A673 (cell line): ENCODE results near the gene SMOC2. TPM values are rescaled to one million over a fixed set of nuclear protein-coding genes. Genes with fewer than 3 reads are reported as not detected.
"Not testable (repeated sequence)": the region's sequence is repeated elsewhere in the genome, so short reads cannot be mapped to it uniquely, and the experiment has no call there.

Experiments used
- BruUV-seq: library from RNA; stranded (reverse); fragments of 400-500 nt; replicated peaks from 2 replicates; lab custom pipeline; 2021; lab: Mats Ljungman, UMichigan
- CTCF ChIA-PET: fragments of 300-600 bp; sonication (Branson Sonifier 250); formaldehyde crosslinking; loops from one replicate; lab custom pipeline; 2022; ENCODE audit warnings: antibody characterized with exemption; lab: Charles Lee
- POLR2A ChIA-PET: fragments of 300-600 bp; sonication (Branson Sonifier 250); formaldehyde crosslinking; loops from one replicate; lab custom pipeline; 2022; ENCODE audit warnings: antibody characterized with exemption; ENCODE audit not compliant: low non-redundant PET; lab: Charles Lee
- DNase-seq: peaks from one replicate; pipeline ENCODE4 v3.0.0-alpha.2; 2015; ENCODE audit warnings: low spot score
- H3K27ac ChIP-seq: fragments of 200-600 bp; sonication (generic); 2 replicates; pipeline ENCODE4 v1.5.1; 2016; ENCODE audit warnings: mixed run types, low read depth, mild to moderate bottlenecking, mixed read lengths, antibody characterized with exemption, low read length; ENCODE audit not compliant: poor library complexity, severe bottlenecking
- H3K27me3 ChIP-seq: fragments of 200-600 bp; sonication (generic); replicated peaks from 2 replicates; pipeline ENCODE4 v1.6.1; 2017; ENCODE audit warnings: mixed run types, low read depth, mild to moderate bottlenecking, mixed read lengths, antibody characterized with exemption, low read length; ENCODE audit not compliant: insufficient read depth, poor library complexity
- H3K36me3 ChIP-seq: fragments of 200-600 bp; sonication (generic); 2 replicates; pipeline ENCODE4 v1.6.1; 2016; ENCODE audit warnings: mixed run types, mild to moderate bottlenecking, mixed read lengths, antibody characterized with exemption, low read length; ENCODE audit not compliant: insufficient read depth, poor library complexity, severe bottlenecking
- H3K4me1 ChIP-seq: fragments of 200-600 bp; sonication (generic); 2 replicates; pipeline ENCODE4 v1.6.1; 2017; ENCODE audit warnings: mixed run types, mild to moderate bottlenecking, mixed read lengths, antibody characterized with exemption, low read length; ENCODE audit not compliant: insufficient read depth, poor library complexity, severe bottlenecking
- H3K4me3 ChIP-seq: fragments of 200-600 bp; sonication (generic); 2 replicates; pipeline ENCODE4 v1.5.1; 2016; ENCODE audit warnings: low read depth, mixed run types, mild to moderate bottlenecking, mixed read lengths, low read length; ENCODE audit not compliant: poor library complexity, severe bottlenecking
- H3K9me3 ChIP-seq: fragments of 200-600 bp; sonication (generic); 2 replicates; pipeline ENCODE4 v1.6.1; 2016; ENCODE audit warnings: mixed run types, low read depth, mild to moderate bottlenecking, mixed read lengths, antibody characterized with exemption, low read length; ENCODE audit not compliant: poor library complexity, severe bottlenecking
- EZH2 ChIP-seq: fragments of 200-600 bp; sonication (generic); IDR thresholded peaks from 2 replicates; pipeline ENCODE4 v1.6.1; 2017; ENCODE audit warnings: borderline replicate concordance, low read depth, mild to moderate bottlenecking, mixed read lengths, antibody characterized with exemption, low read length; ENCODE audit not compliant: poor library complexity, severe bottlenecking
- intact Hi-C: fragments of 100-400 bp; cut with micrococcal nuclease; formaldehyde crosslinking; loops from one replicate; pipeline ENCODE4 v1.10.0; 2022; ENCODE audit not compliant: unreplicated experiment
- total RNA-seq: library from RNA; stranded (reverse); gene quantifications from 2 replicates; pipeline ENCODE4 v1.2.3, GENCODE V29; 2021
- TF ChIP-seq, protein P1 (sequence below): fragments of 300-800, 200-600 bp; sonication (generic); conservative IDR thresholded peaks from 2 replicates; pipeline ENCODE4 v1.5.1; 2017; ENCODE audit warnings: low read depth, mild to moderate bottlenecking, antibody characterized with exemption, low read length, moderate library complexity, mixed read lengths

Gene SMOC2
- total RNA-seq, 1 experiment from 2014 or later, result 1.8 TPM

DNA sequence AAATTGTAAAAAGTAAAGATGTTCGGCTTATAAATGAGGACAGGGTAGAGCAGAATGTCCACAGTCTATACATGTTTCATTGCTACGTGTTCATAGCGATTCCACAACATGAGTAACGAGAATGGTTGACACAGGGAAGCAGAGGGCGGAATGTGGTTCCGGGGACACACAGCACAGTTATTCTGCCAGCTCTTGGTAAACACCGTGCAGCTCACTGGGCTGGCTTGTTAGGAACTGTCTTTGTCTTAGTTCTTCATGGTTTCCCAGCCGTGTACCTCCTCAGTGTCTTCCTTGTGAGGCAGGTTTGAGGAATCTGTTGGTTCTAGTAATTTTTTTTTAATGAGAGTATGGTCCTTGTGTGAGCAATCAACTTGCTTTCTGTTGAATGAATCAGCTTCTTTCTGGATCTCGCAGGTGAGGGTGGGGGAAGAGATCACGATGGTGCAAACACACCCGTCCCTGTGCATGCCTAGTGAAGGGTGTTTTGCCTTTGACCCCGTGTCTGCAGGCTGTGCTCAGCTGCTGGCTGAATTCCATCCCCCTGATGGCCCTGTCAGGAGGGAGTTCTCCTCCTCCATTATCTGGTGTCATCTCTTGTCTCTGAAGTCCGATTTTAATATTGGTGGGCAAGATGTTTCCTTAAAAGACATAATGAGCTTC, 168.2 kb downstream of the SMOC2 start:
- no TSS peak for BruUV-seq
- no peaks in the 10 kb centered on the region for H3K27me3 ChIP-seq
- no peaks in the 10 kb centered on the region for H3K4me1 ChIP-seq
- CTCF ChIA-PET, result no interaction called here
- no peak for DNase-seq
- H3K9me3 ChIP-seq, result no peaks in the 10 kb centered on the region
- intact Hi-C loops, result no loop called here
- no peak overlapping the region for H3K4me3 ChIP-seq
- no peak overlapping the region for H3K27ac ChIP-seq
- POLR2A ChIA-PET, result no interaction called here
- TF ChIP-seq EZH2, result no peak
- TF ChIP-seq, protein P1, sequence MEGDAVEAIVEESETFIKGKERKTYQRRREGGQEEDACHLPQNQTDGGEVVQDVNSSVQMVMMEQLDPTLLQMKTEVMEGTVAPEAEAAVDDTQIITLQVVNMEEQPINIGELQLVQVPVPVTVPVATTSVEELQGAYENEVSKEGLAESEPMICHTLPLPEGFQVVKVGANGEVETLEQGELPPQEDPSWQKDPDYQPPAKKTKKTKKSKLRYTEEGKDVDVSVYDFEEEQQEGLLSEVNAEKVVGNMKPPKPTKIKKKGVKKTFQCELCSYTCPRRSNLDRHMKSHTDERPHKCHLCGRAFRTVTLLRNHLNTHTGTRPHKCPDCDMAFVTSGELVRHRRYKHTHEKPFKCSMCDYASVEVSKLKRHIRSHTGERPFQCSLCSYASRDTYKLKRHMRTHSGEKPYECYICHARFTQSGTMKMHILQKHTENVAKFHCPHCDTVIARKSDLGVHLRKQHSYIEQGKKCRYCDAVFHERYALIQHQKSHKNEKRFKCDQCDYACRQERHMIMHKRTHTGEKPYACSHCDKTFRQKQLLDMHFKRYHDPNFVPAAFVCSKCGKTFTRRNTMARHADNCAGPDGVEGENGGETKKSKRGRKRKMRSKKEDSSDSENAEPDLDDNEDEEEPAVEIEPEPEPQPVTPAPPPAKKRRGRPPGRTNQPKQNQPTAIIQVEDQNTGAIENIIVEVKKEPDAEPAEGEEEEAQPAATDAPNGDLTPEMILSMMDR, result no peak
- H3K36me3 ChIP-seq, result no peaks in the 10 kb centered on the region

GRCh38 chr6:168609914-168610490, 169.0 kb downstream of the SMOC2 start:
- no peak overlapping the region for H3K4me3 ChIP-seq
- H3K27ac ChIP-seq, result no peak overlapping the region
- H3K9me3 ChIP-seq, result no peaks in the 10 kb centered on the region
- intact Hi-C loops, result no loop called here
- CTCF ChIA-PET, result no interaction called here
- no peaks in the 10 kb centered on the region for H3K4me1 ChIP-seq
- H3K27me3 ChIP-seq, result no peaks in the 10 kb centered on the region
- POLR2A ChIA-PET, result no interaction called here
- no peaks in the 10 kb centered on the region for H3K36me3 ChIP-seq
- TF ChIP-seq, protein P1, result no peak
- no peak for TF ChIP-seq EZH2
- DNase-seq, result no peak
- no TSS peak for BruUV-seq

DNA sequence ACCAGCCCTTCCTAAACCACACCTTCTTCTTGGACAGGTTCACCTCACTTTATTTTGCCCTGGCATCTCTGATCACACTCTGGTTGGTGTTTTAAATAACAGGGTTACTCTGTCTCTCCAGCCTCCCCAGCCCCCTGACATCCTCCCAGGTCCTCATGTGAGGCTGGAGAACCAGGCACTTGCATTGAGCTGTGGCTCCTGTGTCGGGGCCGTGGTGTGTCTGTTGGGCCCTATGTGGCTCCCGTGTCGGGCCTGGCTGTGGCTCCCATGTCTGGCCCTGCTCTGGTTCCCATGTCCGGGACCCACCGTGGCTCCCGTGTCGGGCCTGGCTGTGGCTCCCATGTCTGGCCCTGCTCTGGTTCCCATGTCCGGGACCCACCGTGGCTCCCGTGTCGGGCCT, 170.0 kb downstream of the SMOC2 start:
- H3K36me3 ChIP-seq, H3K4me3 ChIP-seq, CTCF ChIA-PET, BruUV-seq, POLR2A ChIA-PET, H3K9me3 ChIP-seq, H3K4me1 ChIP-seq, H3K27me3 ChIP-seq, DNase-seq, H3K27ac ChIP-seq, intact Hi-C loops: not testable (repeated sequence)

DNA sequence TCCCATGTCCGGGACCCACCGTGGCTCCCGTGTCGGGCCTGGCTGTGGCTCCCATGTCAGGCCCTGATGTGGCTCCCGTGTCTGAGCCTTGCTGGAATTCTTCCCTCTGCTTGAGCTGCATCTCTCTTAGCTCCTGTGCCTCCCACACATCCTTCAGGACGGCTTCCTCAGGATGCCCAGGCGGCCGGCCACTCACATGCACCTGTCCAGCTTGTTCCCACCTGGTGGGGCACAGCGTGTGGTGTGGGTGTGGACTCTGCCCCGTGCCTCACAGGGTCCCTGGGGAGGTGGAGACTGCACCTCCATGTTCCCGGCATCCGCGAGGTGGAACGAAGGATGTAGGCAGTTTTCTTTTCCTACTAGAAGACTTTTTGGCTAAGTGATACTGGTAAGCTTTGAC, 170.7 kb downstream of the SMOC2 start:
- no peaks in the 10 kb centered on the region for H3K9me3 ChIP-seq
- BruUV-seq, result no TSS peak
- H3K27me3 ChIP-seq, result no peaks in the 10 kb centered on the region
- TF ChIP-seq, protein P1, result no peak
- TF ChIP-seq EZH2, result no peak
- intact Hi-C loops, result no loop called here
- no peak overlapping the region for H3K4me3 ChIP-seq
- no peak overlapping the region for H3K27ac ChIP-seq
- H3K4me1 ChIP-seq, result no peaks in the 10 kb centered on the region
- POLR2A ChIA-PET, result no interaction called here
- CTCF ChIA-PET, result no interaction called here
- H3K36me3 ChIP-seq, result no peaks in the 10 kb centered on the region
- no peak for DNase-seq
